HG03442 (cell line): Measurements from ENCODE around the gene ODC1.

Source experiments
- ATAC-seq: cut with Tn5 transposase; IDR thresholded peaks from one replicate; pipeline ENCODE4 v1.9.1; 2021; ENCODE audit warnings: mild to moderate bottlenecking, moderate library complexity; ENCODE audit not compliant: unreplicated experiment

ODC1 gene

GRCh38 chr2:10419553-10420257 is 28.4 kb downstream of the ODC1 start:
- ATAC-seq: no peak

DNA sequence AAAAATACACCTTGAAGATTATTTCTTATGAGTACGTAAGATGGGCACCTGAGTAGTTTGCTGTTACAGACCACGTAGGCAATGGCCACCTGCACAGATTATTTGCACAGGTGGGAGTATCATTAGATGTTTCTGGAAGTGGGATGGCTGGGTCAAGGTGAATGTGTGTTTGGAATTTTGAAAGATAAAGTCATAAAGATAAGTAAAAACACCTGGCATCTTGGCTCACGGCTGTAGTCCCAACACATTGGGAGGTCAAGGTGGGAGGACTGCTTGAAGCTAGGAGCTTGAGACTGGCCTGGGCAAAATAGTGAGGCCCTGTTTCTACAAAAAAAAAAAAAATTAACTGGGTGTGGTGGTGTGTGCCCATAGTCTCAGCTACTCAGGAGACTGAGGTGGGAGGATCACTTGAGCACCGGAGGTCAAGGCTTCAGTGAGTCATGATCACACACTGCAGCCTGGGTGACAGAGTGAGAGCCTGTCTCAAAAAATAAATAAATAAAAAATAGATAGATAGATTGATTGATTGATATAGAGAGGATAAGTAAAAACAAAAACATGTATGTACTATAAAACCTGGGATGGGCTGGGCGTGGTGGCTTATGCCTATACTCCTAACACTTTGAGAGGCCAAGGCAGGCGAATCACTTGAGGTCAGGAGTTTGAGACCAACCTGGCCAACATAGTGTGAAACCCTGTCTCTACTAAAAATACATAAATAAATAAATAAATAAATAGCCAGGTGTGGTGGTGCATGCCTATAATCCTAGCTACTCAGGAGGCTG is 30.4 kb downstream of the ODC1 start:
- ATAC-seq: no peak

GRCh38 chr2:10415640-10416039 is 32.5 kb downstream of the ODC1 start:
- ATAC-seq: no peak

DNA sequence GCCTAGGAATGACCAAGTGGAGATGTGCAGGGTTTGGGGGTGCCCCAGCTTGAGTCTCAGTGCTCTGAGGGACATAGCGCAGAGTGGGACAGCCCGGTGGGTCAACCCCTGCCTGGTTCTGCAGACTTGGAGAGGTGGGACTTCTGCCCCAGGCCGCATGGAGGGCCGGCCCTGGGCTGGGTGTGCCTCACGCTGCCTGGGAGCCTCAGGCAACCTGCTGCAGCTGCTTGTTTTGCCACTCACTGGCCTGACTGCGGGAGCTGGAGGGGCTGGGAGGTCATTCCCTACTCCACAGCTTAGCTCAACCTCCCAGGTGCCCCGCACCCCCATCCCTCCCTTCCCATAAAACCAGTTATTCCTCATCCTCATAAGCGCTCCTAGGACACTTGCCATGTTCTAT is 33.1 kb downstream of the ODC1 start:
- no peak for ATAC-seq

GRCh38 chr2:10414591-10414990 is 33.5 kb downstream of the ODC1 start:
- ATAC-seq: no peak

- no peak for ATAC-seq
Observed at GRCh38 chr2:10413991-10414451, 34.1 kb downstream of the ODC1 start.

GRCh38 chr2:10413503-10413902 is 34.6 kb downstream of the ODC1 start:
- no peak for ATAC-seq

DNA sequence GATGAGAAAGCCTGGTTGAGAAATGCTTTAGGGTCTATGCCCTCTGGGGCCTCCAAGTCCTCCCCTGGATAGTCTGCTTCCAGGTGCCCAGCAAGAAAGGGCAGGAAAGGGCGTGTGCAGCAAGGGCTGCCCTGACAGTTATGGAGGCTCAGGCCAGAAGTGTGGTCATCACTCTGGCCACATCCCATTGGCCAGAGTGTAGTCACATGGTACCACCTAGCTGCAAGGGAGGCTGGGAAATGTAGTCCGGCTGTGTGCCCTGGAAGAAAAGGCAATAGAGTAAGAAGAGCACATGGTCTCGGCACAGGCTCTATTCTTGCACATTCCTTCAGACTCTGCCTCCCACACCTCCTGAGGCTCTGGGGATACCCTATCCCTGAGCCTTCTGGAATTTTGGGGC is 35.7 kb downstream of the ODC1 start:
- peak; percentile 19 for ATAC-seq

DNA sequence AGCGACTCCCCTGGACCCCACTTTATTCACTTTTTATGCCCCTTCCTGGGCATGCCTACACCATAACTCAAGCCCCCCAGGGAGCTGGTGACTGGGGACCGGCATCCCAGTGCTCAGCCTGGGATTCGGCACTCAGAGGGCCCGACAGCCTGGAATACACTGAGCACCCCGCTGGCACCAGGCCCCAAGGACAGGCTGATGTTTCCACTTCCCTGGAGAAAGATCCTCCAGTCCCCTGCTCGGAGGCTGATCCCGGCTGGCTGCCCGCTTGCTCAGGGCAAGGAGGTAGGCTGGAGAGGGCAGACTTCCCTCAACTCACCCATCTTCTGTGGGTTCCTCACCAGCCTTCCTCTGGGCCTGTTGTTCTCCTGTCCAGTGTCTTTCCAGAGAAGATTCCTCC is 36.6 kb downstream of the ODC1 start:
- no peak for ATAC-seq

GRCh38 chr2:10410823-10411437 is 37.2 kb downstream of the ODC1 start:
- no peak for ATAC-seq

- ATAC-seq: peak; percentile 58
Observed at GRCh38 chr2:10410001-10410822, 37.9 kb downstream of the ODC1 start.

- ATAC-seq: peak; percentile 48
Observed at GRCh38 chr2:10408649-10409579, 39.2 kb downstream of the ODC1 start.

DNA sequence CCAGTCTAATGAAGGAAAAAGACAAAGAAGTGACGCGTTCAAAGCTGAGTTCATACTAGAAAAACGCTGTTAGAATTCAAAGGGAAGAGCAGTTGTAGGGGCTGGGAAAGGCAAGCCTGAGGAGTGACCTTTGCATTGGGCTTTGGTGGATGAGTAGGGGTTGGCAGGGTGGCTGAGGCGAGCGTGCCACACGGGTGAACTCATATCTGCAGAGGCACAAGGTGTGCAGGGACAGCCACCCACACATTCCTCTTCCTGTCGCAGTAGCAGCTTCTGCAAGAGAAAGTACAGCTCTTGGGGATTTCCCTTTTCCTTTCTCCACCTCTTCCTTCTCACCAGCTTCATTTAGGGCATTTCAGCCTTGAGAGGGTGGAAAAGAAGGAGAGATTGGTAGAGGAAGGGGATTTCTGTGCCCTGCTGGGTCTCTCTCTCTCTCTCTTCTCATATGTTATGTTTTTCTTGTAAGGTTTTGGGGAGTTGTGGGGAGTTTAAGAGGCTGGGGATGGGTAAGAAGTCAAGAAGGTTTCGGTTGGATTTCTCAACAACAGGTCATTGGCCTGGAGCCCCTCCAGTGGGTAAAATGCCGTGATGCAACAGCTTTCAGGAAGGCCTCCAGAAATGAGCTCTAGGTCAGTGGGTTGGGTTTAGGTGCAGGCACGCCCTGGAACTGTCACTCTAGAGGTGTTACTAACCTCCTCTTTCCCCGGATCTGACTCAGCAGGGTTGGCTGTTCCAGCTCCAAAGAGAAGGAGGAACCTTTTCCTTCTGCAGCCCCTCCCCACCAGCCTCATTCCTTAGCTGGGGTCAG is 40.1 kb downstream of the ODC1 start:
- ATAC-seq: peak; percentile 51

DNA sequence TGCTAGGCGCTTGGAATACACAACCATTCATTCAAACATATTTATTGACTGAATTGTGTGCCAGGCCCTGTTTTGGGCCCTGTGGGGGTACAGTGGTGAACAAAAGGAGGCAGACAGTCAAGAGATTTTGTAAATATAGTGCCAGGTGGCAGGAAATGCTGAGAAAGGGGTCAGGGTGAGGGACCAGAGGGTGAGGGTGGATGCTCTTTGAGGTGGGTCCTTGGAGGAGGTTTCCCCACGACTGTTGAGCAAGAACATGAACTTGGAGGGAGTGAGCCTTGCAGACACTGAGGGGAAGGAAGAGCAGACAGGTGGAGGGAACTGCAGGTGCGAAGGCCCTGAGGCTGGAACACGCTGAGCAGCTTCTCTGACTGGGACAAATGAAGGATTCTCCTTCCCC is 40.7 kb downstream of the ODC1 start:
- ATAC-seq: no peak

DNA sequence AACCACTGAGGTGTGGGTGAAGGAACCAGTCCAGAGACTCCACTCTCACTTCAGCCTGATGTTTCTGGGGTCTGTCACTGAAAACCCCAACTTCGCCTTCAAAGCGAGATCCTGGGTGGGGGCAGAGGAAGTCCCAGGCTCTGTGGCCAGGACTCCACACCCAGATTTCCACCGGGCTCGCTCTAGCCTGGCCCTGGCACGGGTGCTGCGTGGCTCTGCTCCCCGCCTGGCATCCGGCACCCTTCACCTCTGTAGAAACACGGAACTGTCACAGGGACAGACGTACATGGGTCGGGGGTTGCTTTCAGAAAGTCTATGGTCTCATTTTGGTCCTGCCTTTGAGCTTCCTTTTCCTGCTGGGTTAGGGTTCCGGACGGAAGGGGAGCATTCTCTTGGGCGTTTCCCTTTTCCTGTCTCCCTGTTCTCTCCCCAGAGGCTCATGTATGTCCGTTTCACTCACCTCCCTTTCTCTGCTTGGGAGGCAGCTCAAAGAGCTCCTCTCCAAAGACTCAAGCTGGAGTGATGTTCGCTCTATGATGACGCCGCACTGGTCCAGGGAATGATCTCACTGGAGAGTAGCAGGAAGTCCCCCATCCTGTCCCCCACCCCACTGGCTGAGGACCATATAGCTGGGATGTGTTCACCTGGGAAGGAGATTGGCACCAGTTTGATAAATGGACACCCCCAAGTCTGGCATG is 41.5 kb downstream of the ODC1 start:
- no peak for ATAC-seq

DNA sequence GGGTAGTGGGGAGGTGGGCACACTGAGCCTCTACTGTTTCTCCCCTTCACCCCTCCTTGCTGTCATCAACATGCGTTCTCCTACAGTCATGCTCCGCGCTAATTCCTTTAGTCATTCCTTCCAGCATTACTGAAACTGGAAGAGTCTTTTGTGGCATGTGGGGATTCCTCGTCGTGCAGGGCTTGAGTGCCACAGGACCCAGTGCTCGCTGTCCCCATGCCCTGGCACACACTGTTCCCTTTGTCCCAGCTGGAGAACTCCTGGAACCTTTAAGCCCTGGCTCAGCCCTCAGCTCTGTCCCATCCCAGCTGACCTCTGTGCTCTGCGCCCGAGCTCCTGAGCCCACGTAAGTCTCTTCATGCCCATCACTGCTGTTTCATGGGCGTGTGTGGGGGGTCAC is 42.1 kb downstream of the ODC1 start:
- no peak for ATAC-seq

DNA sequence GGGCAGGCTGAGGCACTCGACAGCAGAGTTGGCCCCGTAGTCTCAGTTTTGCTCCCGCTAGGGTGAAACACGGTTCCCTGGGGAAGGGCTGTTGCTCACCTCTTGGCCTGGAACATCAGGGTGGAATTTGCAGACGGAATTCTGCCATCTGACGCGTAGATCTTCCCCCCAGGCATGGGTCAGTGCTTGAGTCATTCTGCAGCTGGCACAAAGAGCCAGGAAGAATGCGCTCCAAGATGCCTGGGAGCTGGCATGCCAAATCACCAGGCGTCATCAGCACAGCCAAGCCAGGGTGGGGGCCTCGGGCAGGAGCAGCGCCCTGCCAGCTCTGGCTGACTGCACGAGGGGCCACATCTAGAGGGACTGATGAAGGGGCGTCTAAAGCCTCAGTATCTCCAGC is 42.7 kb downstream of the ODC1 start:
- no peak for ATAC-seq

DNA sequence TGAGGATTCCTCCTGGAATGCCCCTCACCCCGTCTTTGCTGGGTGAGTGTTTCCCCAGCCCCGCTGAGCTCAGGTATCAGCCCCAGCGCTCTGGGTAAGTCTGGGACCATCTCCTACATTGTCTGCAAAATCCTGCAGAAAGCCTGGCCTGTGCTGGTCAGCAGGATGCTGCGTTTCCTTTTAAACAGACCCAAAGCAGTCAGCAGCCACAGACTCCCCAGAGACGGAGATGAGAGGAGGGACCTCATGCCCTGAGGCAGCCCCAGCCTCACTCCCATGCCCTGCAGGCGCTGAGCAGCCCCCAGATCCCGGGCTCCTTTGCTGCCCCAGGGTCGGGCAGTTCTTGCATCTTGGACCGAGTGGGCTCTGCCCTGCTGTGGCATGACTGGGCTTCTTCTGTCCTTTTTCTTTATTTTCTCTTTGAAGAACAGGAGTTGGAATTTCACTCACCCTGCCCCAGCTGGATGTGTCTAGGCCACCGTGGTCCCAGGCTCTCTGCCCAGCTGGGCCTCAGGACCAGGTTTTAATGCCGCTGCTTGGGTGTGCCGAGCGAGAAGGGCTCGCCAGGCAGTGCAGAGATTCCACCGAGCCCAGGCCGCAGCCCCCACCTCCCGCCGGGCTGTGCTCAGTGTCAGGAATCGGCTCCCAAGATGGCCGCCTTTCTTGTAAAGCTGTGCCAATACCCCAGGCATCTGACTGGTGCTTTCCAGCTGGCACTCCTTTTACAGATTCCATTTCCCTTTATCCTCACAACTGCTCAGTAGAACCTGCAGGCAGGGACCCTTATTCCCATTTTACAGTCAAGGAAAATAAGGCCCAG is 43.6 kb downstream of the ODC1 start:
- ATAC-seq: no peak
